HepG2 (cell line): ENCODE measurements around the gene COPZ1. TPM values are rescaled to one million over a fixed set of nuclear protein-coding genes. Genes with fewer than 3 reads are reported as not detected.

ENCODE experiments used
- ADNP ChIP-seq: sonication (generic); formaldehyde crosslinking; IDR thresholded peaks from 2 replicates; pipeline ENCODE4 v1.4.0; 2020; ENCODE audit warnings: missing genetic modification reagents
- DMAP1 ChIP-seq: IDR thresholded peaks from 2 replicates; pipeline ENCODE4 v1.6.1; 2016
- EZH2 ChIP-seq: conservative IDR thresholded peaks from 2 replicates; pipeline ENCODE4 v1.6.1; 2012; ENCODE audit warnings: mild to moderate bottlenecking, low read depth, low read length, moderate library complexity
- NR2F6 ChIP-seq, 2 experiments: IDR thresholded peaks; 2 replicates each; pipeline ENCODE4 v1.6.1; 2016; ENCODE audit warnings: antibody characterized with exemption in 1 of 2, mild to moderate bottlenecking in 1 of 2
- TCF12 ChIP-seq, 2 experiments: fragments of 450-650 bp in 1 of 2; sonication (generic) in 1 of 2; formaldehyde crosslinking in 1 of 2; IDR thresholded peaks; 2 replicates each; pipeline versions ENCODE4 v1.6.1 to v1.8.0; 2017 to 2022; ENCODE audit warnings: antibody characterized with exemption in 1 of 2, mild to moderate bottlenecking in 1 of 2, missing genetic modification reagents in 1 of 2, moderate library complexity in 1 of 2
- ZMAT3 ChIP-seq: sonication (generic); formaldehyde crosslinking; conservative IDR thresholded peaks from 2 replicates; pipeline ENCODE4 v1.7.0; 2021; ENCODE audit warnings: missing genetic modification reagents
- ZNF354B ChIP-seq: sonication (generic); formaldehyde crosslinking; IDR thresholded peaks from 2 replicates; pipeline ENCODE4 v1.8.0; 2022; ENCODE audit warnings: mild to moderate bottlenecking, missing genetic modification reagents
- polyA plus RNA-seq, 8 experiments: library from polyadenylated mRNA; depleted of rRNA in 3 of 8; stranded (reverse) in 7 of 8; unstranded in 1 of 8; fragments of >200 nt; fragmentation: Illumina TruSeq in 4 of 8; extraction: Trizol in 4 of 8; gene quantifications; 2 replicates each; pipeline versions ENCODE4 v1.2.1 to v1.2.3, GENCODE V29; 2011 to 2016; ENCODE audit warnings: low read depth in 4 of 8, missing spikeins in 1 of 8, mixed read lengths in 1 of 8; ENCODE audit not compliant: insufficient read depth in 1 of 8
- total RNA-seq, 5 experiments: library from RNA; depleted of rRNA; stranded (reverse); fragments of >200 nt; fragmentation: Illumina TruSeq; extraction: Trizol; gene quantifications; 2 replicates each; pipeline ENCODE4 v1.2.3, GENCODE V29; 2016; ENCODE audit warnings: low read depth in 1 of 5
- TF ChIP-seq, protein P1 (sequence below): IDR thresholded peaks from 2 replicates; pipeline ENCODE4 v1.6.1; 2016; ENCODE audit warnings: low read depth, control low read depth
- TF ChIP-seq, protein P2 (sequence below): sonication (generic); formaldehyde crosslinking; IDR thresholded peaks from 2 replicates; pipeline ENCODE4 v1.4.0; 2020; ENCODE audit warnings: missing genetic modification reagents, borderline replicate concordance
- TF ChIP-seq, protein P3 (sequence below): conservative IDR thresholded peaks from 2 replicates; pipeline ENCODE4 v1.6.1; 2018; ENCODE audit warnings: missing genetic modification reagents
- TF ChIP-seq, protein P4 (sequence below): IDR thresholded peaks from 2 replicates; pipeline ENCODE4 v1.4.0; 2020; ENCODE audit warnings: mild to moderate bottlenecking, missing genetic modification reagents

Gene COPZ1
- total and polyA plus RNA-seq, 2 of the 13 experiments (the other 11 are each of a cell fraction or from before 2014, with no cell fraction given), result 125 to 184 TPM

DNA sequence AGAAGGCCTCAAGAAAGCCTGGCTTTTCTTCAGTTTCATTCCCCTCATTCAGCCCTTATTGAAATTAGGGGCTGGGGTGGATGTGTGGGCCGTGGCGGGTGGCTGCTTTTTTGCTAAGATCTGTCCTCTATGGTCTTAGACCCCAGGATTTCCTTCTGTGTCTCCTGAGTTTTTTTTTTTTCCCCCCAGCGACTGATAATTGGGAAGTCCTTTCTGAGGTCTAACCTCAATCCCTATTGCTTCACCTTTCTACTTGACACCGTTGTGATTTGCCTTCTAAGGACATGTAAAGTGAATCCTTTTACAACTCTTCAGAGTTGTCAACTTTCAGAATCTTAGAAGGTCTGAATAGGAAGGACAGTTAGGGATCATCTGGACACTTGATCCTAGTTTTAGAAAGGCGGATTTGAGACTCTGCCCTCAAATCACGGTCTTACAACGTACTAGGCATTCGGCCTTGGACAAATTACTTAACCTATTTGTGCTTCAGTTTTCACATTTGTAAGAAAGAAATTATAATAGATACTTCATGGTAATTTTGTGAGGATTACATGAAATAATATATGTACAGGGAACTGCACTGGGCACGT is 34.9 kb downstream of the COPZ1 start (continued):
- TF ChIP-seq, protein P1, sequence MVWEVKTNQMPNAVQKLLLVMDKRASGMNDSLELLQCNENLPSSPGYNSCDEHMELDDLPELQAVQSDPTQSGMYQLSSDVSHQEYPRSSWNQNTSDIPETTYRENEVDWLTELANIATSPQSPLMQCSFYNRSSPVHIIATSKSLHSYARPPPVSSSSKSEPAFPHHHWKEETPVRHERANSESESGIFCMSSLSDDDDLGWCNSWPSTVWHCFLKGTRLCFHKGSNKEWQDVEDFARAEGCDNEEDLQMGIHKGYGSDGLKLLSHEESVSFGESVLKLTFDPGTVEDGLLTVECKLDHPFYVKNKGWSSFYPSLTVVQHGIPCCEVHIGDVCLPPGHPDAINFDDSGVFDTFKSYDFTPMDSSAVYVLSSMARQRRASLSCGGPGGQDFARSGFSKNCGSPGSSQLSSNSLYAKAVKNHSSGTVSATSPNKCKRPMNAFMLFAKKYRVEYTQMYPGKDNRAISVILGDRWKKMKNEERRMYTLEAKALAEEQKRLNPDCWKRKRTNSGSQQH, result no peak
- TF ChIP-seq EZH2 (no peak), TCF12 (IDR thresholded peaks at IDR 0.05) (no peak), TCF12 (CRISPR knock-in tag; IDR thresholded peaks at IDR 0.05) (0 out of 2 replicates have a peak, but pooled peaks have one; percentile 44), ZMAT3 (CRISPR knock-in tag) (0 out of 2 replicates have a peak, but pooled peaks have one; percentile 0), NR2F6 (IDR thresholded peaks at IDR 0.05) (peak; percentile 13; the same call in 1 of the 2 replicates), NR2F6 (CRISPR knock-in tag; IDR thresholded peaks at IDR 0.05) (no peak), ZNF354B (no peak), DMAP1 (no peak), ADNP (CRISPR knock-in tag) (peak; percentile 89)
- TF ChIP-seq, protein P2, sequence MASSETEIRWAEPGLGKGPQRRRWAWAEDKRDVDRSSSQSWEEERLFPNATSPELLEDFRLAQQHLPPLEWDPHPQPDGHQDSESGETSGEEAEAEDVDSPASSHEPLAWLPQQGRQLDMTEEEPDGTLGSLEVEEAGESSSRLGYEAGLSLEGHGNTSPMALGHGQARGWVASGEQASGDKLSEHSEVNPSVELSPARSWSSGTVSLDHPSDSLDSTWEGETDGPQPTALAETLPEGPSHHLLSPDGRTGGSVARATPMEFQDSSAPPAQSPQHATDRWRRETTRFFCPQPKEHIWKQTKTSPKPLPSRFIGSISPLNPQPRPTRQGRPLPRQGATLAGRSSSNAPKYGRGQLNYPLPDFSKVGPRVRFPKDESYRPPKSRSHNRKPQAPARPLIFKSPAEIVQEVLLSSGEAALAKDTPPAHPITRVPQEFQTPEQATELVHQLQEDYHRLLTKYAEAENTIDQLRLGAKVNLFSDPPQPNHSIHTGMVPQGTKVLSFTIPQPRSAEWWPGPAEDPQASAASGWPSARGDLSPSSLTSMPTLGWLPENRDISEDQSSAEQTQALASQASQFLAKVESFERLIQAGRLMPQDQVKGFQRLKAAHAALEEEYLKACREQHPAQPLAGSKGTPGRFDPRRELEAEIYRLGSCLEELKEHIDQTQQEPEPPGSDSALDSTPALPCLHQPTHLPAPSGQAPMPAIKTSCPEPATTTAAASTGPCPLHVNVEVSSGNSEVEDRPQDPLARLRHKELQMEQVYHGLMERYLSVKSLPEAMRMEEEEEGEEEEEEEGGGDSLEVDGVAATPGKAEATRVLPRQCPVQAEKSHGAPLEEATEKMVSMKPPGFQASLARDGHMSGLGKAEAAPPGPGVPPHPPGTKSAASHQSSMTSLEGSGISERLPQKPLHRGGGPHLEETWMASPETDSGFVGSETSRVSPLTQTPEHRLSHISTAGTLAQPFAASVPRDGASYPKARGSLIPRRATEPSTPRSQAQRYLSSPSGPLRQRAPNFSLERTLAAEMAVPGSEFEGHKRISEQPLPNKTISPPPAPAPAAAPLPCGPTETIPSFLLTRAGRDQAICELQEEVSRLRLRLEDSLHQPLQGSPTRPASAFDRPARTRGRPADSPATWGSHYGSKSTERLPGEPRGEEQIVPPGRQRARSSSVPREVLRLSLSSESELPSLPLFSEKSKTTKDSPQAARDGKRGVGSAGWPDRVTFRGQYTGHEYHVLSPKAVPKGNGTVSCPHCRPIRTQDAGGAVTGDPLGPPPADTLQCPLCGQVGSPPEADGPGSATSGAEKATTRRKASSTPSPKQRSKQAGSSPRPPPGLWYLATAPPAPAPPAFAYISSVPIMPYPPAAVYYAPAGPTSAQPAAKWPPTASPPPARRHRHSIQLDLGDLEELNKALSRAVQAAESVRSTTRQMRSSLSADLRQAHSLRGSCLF, result no peak
- TF ChIP-seq, protein P3, sequence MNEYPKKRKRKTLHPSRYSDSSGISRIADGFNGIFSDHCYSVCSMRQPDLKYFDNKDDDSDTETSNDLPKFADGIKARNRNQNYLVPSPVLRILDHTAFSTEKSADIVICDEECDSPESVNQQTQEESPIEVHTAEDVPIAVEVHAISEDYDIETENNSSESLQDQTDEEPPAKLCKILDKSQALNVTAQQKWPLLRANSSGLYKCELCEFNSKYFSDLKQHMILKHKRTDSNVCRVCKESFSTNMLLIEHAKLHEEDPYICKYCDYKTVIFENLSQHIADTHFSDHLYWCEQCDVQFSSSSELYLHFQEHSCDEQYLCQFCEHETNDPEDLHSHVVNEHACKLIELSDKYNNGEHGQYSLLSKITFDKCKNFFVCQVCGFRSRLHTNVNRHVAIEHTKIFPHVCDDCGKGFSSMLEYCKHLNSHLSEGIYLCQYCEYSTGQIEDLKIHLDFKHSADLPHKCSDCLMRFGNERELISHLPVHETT (CRISPR knock-in tag), result no peak
- TF ChIP-seq, protein P4, sequence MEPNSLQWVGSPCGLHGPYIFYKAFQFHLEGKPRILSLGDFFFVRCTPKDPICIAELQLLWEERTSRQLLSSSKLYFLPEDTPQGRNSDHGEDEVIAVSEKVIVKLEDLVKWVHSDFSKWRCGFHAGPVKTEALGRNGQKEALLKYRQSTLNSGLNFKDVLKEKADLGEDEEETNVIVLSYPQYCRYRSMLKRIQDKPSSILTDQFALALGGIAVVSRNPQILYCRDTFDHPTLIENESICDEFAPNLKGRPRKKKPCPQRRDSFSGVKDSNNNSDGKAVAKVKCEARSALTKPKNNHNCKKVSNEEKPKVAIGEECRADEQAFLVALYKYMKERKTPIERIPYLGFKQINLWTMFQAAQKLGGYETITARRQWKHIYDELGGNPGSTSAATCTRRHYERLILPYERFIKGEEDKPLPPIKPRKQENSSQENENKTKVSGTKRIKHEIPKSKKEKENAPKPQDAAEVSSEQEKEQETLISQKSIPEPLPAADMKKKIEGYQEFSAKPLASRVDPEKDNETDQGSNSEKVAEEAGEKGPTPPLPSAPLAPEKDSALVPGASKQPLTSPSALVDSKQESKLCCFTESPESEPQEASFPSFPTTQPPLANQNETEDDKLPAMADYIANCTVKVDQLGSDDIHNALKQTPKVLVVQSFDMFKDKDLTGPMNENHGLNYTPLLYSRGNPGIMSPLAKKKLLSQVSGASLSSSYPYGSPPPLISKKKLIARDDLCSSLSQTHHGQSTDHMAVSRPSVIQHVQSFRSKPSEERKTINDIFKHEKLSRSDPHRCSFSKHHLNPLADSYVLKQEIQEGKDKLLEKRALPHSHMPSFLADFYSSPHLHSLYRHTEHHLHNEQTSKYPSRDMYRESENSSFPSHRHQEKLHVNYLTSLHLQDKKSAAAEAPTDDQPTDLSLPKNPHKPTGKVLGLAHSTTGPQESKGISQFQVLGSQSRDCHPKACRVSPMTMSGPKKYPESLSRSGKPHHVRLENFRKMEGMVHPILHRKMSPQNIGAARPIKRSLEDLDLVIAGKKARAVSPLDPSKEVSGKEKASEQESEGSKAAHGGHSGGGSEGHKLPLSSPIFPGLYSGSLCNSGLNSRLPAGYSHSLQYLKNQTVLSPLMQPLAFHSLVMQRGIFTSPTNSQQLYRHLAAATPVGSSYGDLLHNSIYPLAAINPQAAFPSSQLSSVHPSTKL, result no peak
- TF ChIP-seq, all 625 proteins: peak for 16
